Astrocyte of the cerebellum (primary cell): ENCODE data around the gene ARVCF.

Experiments used
- DNase-seq: peaks from one replicate; pipeline ENCODE4 v3.0.0-alpha.2; 2011; ENCODE audit warnings: low read depth
- H3K4me3 ChIP-seq: 2 replicates; pipeline ENCODE4 v1.5.1; 2011; ENCODE audit warnings: mild to moderate bottlenecking, low read depth, low read length, moderate library complexity
- in situ Hi-C: cut with HindIII; loops from 2 replicates; pipeline ENCODE4 v1.10.0; 2017; ENCODE audit warnings: low sequenced_read_pairs
- TF ChIP-seq, protein P1 (sequence below): IDR thresholded peaks from 2 replicates; pipeline ENCODE4 v1.5.1; 2012; ENCODE audit warnings: low read length, low read depth, moderate library complexity, mild to moderate bottlenecking; ENCODE audit errors: missing control alignments

ARVCF gene

DNA sequence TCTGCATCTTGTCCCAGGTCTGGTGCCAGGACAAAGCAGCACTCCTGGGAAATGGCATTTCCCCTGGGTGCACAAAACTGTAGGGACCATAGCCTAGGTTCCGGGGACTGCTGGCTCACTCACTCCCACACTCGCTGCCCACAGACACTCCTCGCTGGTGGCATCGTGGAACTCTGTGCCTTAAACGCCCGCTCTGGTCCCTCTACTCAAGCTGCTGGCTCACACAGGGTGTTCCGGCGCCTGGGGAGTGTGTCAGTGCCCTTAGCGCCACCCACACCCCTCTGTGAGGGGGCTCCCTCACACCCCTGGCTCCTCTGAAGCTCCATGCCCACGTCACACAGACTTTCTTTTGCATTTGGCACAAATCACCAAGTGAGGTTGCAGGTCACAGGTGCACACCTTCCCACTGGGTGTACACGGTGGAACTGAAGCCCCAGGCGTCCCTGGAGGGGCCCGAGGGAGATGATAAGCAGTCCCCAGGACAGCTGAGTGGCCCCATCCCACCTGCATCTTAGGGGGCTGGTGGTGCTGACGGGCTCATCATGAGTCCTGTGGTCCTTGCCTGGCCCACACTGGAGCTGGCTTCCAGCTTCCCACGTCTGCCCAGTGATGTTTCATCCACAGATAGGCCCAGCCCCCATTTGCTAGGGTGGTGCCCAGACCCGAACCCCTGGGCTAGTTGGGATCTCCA is 40.2 kb upstream of the ARVCF start:
- TF ChIP-seq, protein P1, sequence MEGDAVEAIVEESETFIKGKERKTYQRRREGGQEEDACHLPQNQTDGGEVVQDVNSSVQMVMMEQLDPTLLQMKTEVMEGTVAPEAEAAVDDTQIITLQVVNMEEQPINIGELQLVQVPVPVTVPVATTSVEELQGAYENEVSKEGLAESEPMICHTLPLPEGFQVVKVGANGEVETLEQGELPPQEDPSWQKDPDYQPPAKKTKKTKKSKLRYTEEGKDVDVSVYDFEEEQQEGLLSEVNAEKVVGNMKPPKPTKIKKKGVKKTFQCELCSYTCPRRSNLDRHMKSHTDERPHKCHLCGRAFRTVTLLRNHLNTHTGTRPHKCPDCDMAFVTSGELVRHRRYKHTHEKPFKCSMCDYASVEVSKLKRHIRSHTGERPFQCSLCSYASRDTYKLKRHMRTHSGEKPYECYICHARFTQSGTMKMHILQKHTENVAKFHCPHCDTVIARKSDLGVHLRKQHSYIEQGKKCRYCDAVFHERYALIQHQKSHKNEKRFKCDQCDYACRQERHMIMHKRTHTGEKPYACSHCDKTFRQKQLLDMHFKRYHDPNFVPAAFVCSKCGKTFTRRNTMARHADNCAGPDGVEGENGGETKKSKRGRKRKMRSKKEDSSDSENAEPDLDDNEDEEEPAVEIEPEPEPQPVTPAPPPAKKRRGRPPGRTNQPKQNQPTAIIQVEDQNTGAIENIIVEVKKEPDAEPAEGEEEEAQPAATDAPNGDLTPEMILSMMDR: no peak
- no peak for DNase-seq
- in situ Hi-C loops: no loop called here
- H3K4me3 ChIP-seq: no peak overlapping the region

GRCh38 chr22:20056161-20056560 is 39.5 kb upstream of the ARVCF start:
- in situ Hi-C loops: no loop called here
- no peak for DNase-seq

GRCh38 chr22:20055654-20056053 is 39.0 kb upstream of the ARVCF start:
- H3K4me3 ChIP-seq: no peak overlapping the region
- in situ Hi-C loops: no loop called here
- TF ChIP-seq, protein P1: no peak
- DNase-seq: no peak

More at GRCh38 chr22:20056161-20056560, 39.5 kb upstream of the ARVCF start:
- H3K4me3 ChIP-seq: no peak overlapping the region
- TF ChIP-seq, protein P1: no peak

- TF ChIP-seq, protein P1: no peak
- no peak overlapping the region for H3K4me3 ChIP-seq
- in situ Hi-C loops: no loop called here
- DNase-seq: no peak
Measured at GRCh38 chr22:20055144-20055543, 38.5 kb upstream of the ARVCF start.

GRCh38 chr22:20054485-20054884 is 37.9 kb upstream of the ARVCF start:
- in situ Hi-C loops: no loop called here
- no peak overlapping the region for H3K4me3 ChIP-seq
- DNase-seq: no peak
- TF ChIP-seq, protein P1: no peak

DNA sequence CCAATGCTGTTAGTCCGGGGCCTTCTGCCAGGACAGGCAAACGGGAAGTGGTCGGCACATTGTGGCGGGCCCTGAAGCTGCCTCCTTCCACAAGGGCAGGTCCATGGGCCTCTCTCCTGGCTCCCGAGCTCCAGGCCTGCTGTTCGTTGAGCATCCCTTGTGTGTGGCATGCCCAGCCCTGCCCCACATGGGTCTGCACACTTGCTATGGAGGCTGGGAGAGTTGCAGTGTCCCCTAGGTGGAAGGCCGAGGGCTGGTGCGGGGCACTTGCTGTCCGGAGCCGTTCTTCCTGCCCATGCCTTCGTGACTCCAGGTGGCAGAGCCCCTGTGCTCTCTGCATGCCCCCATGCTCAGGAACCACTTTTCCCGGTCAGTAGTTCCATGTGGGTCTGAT is 37.4 kb upstream of the ARVCF start:
- in situ Hi-C loops: no loop called here
- H3K4me3 ChIP-seq: no peak overlapping the region
- DNase-seq: no peak
- TF ChIP-seq, protein P1: no peak
